ENCODE results near the gene BMPR1A. TPM values are rescaled to one million over a fixed set of nuclear protein-coding genes. Genes with fewer than 3 reads are reported as not detected.
A peak's percentile ranks its signal among the peaks of the same experiment; 100 is the strongest.
"Not testable (repeated sequence)": the region's sequence is repeated elsewhere in the genome, so short reads cannot be mapped to it uniquely, and the experiment has no call there.

The BMPR1A gene
- total RNA-seq, 2 donors from 2014 or later, result 37.4 to 50.9 TPM

DNA sequence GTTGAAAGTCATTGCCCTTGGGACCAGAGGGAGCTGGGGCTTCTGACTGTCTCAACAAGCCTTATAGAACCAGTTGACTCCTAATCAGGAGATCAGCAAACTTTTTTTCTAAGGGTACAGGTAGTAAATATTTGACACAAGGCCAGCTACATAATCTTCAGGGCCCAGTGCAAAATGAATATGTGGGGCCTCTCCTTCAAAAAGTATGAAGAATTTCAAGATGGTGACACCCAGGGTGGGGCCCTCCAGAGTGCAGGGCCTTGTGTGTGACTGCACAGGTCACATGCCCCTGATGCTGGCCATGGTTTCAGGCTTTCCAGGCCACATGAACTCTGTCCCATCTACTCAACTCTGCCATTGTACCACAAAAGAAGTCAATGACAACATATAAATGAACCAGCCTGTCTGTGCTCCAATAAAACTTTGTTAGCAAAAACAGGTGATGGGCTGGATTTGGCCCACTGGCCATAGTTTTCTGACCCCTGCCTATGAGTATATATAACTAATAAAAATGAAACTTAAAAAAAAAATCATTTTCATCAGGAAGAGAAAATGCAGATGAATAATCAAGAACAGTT is 194.9 kb downstream of the BMPR1A start:
- Histone ChIP-seq H3K4me1 (no peaks in the 10 kb centered on the region), H3K36me3 (no peaks in the 10 kb centered on the region), H3K27ac (no peak overlapping the region), H3K27me3 (no peaks in the 10 kb centered on the region), H3K9me3 (no peaks in the 10 kb centered on the region), H3K9ac (ENCODE audit: low read depth in 2 of 2, low read length in 2 of 2) (no peak overlapping the region), H3K4me3 (no peak overlapping the region)
- no peak for DNase-seq
- TF ChIP-seq, protein P1, sequence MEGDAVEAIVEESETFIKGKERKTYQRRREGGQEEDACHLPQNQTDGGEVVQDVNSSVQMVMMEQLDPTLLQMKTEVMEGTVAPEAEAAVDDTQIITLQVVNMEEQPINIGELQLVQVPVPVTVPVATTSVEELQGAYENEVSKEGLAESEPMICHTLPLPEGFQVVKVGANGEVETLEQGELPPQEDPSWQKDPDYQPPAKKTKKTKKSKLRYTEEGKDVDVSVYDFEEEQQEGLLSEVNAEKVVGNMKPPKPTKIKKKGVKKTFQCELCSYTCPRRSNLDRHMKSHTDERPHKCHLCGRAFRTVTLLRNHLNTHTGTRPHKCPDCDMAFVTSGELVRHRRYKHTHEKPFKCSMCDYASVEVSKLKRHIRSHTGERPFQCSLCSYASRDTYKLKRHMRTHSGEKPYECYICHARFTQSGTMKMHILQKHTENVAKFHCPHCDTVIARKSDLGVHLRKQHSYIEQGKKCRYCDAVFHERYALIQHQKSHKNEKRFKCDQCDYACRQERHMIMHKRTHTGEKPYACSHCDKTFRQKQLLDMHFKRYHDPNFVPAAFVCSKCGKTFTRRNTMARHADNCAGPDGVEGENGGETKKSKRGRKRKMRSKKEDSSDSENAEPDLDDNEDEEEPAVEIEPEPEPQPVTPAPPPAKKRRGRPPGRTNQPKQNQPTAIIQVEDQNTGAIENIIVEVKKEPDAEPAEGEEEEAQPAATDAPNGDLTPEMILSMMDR (IDR thresholded peaks at IDR 0.05), result no peak
- intact Hi-C loops (cut with DNase I), result no loop called here

DNA sequence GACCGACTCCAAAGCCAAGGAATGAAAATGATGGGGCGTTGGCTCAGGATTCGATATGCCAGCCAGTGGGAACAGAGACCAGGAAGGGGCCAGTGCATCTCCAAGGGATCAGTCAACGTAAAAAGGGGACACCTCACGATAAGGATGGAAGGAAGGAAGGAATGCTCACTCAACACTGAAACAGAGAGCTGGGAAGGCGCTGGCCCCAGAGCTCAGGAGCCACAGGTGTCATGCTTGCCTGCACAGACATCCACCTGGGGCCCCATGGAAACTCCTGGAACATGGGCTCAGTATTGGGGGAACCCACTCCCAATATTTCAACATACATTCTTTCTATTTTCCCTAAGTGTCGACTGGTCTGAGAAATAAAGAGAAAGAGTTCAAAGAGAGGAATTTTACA is 195.7 kb downstream of the BMPR1A start:
- DNase-seq, result no peak

DNA sequence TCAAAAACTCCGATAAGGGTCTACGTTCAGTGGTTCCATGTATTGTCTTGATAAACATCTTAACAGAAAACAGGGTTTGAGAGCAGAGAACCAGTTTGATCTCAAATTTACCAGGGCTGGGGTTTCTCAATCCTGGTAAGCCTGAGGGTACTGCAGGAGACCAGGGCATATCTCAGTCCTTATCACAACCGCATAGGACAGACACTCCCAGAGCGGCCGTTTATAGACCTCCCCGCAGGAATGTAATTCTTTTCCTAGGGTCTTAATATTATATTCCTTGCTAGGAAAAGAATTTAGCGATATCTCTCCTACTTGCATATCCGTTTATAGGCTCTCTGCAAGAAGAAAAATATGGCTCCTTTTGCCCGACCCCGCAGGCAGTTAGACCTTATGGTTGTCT is 196.3 kb downstream of the BMPR1A start:
- H3K9ac ChIP-seq (ENCODE audit: low read depth in 2 of 2, low read length in 2 of 2); H3K27me3 ChIP-seq; H3K4me3 ChIP-seq; H3K9me3 ChIP-seq; DNase-seq; intact Hi-C loops (cut with DNase I); H3K4me1 ChIP-seq; H3K27ac ChIP-seq; H3K36me3 ChIP-seq: not testable (repeated sequence)

More for the DNA sequence above, 195.7 kb downstream of the BMPR1A start:
- TF ChIP-seq, protein P1 (IDR thresholded peaks at IDR 0.05), result no peak
- H3K4me3 ChIP-seq, result no peak overlapping the region
- no peaks in the 10 kb centered on the region for H3K9me3 ChIP-seq
- no peaks in the 10 kb centered on the region for H3K4me1 ChIP-seq
- H3K9ac ChIP-seq (ENCODE audit: low read depth in 2 of 2, low read length in 2 of 2), result no peak overlapping the region
- H3K27me3 ChIP-seq, result no peaks in the 10 kb centered on the region
- H3K27ac ChIP-seq, result no peak overlapping the region
- no peaks in the 10 kb centered on the region for H3K36me3 ChIP-seq
- intact Hi-C loops (cut with DNase I), result no loop called here

DNA sequence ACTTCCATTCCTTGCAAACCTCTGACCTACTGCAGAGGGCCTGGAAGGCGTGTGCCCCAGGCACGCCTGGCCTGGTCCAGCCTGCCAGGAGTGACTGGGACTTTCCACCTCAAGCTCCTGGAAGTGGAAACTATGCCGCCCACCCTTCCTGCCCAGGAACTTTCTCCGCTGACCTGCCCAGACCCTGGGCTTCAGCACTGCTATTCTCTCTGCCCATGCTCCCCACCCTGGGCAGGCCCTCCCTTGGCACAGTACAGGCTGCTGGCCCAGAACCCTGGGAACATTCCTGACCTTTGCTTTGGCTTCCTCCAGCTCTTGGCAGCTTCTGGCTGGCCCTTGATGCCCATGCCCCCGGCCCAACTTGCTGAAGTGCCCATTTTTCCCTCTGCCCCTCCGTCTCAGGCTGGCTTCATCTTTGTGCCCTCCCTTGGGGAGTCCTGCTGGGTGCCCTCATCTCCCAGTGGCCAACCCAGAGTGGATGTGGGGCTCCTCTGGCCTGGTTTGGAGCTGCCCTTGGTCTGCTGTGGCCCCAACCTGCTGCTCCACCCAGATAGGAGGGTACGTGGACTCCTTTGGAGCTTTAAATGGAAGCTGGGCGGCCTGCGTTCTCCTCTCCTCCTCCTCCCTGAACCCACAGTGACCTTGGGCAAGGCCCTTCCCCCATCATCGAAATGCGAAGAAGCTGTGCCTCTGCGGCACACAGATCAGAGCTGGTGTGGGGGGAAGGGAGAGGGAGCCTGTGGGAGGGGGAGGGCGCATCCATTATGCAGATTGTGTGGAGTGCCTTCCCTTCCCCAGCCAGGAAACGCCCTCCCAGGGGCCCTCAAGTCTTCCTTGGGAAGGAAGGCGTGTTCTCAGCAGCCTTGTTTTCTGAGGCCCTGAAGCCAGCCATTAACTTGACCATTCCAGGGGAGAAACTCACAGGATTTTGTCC is 197.6 kb downstream of the BMPR1A start:
- intact Hi-C loops (cut with DNase I), result no loop called here
- TF ChIP-seq, protein P1 (IDR thresholded peaks at IDR 0.05), result no peak
- Histone ChIP-seq H3K36me3 (no peaks in the 10 kb centered on the region), H3K4me3 (no peak overlapping the region), H3K27ac (no peak overlapping the region), H3K9me3 (no peaks in the 10 kb centered on the region), H3K9ac (ENCODE audit: low read depth in 2 of 2, low read length in 2 of 2) (no peak overlapping the region), H3K27me3 (no peaks in the 10 kb centered on the region), H3K4me1 (no peaks in the 10 kb centered on the region)
- no peak for DNase-seq

DNA sequence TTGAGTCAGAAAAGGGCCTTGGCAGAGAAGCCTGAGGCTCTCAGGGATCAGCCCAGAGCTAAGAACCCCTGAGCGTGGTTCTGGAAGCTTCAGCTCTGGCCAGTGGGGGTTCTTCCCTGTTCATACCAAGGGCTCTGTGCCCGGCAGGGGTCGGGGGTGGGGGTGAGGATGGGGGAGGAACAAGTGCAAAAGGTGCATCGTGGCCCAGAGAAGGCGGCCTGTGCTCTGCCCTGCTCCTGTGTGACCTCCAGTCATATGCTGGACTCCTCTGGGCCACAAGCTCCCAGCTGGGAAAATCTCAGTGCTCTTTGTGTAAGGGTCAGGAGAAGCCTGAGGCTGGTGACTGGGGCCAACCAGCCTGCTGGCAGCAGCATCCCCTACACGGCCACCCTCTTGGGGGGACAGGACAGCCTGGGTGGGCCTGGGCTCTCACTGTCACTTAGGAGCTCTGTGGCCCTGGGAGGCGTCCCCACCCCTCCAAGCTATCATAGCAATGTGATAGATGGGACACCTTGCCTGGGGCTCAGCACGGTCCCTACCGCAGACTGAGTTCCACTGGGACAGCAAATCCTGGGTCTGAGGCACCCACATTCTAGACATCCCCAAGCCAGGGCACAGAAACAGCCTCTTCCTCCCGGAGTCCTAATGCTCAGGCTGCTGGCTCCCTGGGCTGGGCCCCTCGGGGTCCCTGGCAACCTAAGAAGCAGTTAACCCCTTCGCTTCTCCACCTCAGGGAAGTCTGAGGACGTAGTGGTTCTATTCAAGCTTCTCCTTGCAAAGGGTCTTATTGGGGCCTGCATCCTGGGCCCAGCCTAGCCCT is 198.5 kb downstream of the BMPR1A start:
- no peaks in the 10 kb centered on the region for H3K9me3 ChIP-seq
- H3K4me1 ChIP-seq, result no peaks in the 10 kb centered on the region
- H3K9ac ChIP-seq (ENCODE audit: low read depth in 2 of 2, low read length in 2 of 2), result peak overlapping the region; percentile 18 to 40
- TF ChIP-seq, protein P1 (IDR thresholded peaks at IDR 0.05), result no peak
- no peak for DNase-seq
- H3K27ac ChIP-seq, result peak overlapping the region; percentile 44
- H3K36me3 ChIP-seq, result no peaks in the 10 kb centered on the region
- H3K27me3 ChIP-seq, result no peaks in the 10 kb centered on the region
- intact Hi-C loops (cut with DNase I), result loop anchor here (5.0 kb wide), 1 partner anchor 263 kb away; no protein-coding TSS in a partner anchor
- no peak overlapping the region for H3K4me3 ChIP-seq
